Stimulated activated CD4-positive, alpha-beta T cell treated with anti-CD3 and anti-CD28 coated beads, Interleukin-1b, Interleukin-23, amount 100 ng/mL, for 4 hours (primary cell): ENCODE measurements around the gene CLCN6.

Experiments used
- DNase-seq, 2 donors: peaks; one replicate each; pipeline ENCODE4 v3.0.0-alpha.2; 2020; ENCODE audit warnings: low read depth in 2 of 2

CLCN6 gene

DNA sequence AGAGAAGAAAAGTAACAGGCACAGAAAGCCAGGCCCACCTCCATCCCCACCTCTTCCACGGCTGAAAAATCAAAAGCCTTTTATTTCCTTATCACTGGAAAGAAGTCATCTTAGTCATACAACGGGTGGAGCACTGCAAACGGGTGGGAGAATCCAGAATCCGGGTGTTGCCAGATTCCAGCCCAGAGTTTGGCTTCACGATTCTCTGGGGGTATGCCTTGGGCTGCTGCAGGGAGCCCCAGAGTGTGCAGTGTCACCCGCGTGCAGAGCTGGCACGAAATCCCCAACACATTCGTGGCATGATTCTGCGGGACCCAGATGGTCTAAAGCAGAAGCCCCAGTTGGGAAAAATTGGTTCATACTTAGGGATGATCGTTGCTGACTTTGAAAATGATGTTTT is 44.2 kb downstream of the CLCN6 start:
- DNase-seq, result no peak

DNA sequence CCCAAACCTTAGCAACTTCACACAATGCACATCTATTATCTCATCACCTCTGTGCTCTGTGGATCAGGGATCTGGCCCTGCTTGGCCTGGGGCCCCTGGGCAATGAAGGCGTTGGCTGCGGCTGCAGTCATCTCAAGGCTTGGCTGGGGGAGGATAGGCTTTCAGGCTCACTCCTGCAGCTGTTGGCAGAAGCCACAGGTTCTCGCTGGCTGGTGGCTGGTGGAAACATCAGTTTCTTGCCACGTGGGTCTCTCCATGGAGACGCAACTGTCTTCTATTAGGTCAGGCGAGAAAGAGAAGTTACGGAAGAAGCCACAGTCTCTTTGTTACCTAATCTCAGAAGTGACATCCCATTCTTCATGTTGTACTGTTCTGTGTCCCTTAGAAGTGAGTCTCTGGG is 45.2 kb downstream of the CLCN6 start:
- no peak for DNase-seq

DNA sequence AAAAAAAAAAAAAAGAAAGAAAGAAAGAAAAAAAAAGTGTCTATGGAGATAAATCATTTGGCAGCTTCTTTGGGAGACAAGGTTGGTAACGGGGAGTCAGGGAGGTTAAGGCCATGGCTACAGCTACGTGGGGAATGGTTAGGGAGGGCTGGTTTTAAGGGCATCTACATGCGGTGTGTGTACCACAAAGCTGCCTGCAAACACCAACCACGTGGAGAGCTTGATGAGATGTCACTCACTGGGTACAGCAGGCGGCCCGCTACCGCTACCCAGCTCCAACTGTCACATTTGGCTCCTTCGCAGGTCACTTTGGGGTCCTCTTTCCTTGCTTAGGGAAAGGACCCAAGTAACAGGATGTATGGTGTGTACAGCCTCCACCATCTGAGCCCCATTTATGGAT is 48.5 kb downstream of the CLCN6 start:
- DNase-seq, result no peak

DNA sequence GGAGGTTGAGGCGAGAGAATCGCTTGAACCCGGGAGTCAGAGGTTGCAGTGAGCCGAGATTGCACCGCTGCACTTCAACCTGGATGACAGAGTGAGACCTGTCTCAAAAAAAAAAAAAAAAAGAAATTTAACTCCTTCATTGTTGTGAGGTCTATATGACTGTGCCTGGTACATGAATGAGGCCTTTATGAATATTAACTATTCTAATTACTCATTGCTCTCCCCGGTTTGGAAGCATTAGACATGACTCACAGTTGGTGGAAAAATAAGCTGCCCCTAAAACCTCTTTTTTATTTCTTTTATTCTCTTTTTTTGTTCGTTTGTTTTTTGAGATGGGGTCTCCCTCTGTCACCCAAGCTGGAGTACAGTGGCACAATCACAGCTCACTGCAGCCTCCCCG is 49.4 kb downstream of the CLCN6 start:
- no peak for DNase-seq

DNA sequence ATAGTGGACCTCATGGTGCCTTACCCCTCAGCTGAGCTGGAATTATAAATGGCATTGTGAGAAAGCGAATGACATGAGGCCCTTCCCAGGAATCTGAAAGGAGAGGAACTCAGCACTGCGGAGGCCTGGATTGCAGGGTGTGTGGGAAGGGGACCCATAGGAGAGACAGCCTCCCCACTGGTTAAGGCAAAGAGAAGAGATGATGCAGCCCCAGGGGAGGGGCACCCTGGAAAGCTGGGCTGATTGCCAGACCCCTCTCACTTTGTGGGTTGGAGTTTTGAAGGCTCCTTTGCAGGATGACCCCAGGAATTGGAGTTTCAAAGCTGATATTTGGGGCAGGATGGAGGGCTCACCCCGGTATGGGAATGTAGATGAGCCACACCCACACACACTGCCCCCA is 50.7 kb downstream of the CLCN6 start:
- DNase-seq, result no peak

DNA sequence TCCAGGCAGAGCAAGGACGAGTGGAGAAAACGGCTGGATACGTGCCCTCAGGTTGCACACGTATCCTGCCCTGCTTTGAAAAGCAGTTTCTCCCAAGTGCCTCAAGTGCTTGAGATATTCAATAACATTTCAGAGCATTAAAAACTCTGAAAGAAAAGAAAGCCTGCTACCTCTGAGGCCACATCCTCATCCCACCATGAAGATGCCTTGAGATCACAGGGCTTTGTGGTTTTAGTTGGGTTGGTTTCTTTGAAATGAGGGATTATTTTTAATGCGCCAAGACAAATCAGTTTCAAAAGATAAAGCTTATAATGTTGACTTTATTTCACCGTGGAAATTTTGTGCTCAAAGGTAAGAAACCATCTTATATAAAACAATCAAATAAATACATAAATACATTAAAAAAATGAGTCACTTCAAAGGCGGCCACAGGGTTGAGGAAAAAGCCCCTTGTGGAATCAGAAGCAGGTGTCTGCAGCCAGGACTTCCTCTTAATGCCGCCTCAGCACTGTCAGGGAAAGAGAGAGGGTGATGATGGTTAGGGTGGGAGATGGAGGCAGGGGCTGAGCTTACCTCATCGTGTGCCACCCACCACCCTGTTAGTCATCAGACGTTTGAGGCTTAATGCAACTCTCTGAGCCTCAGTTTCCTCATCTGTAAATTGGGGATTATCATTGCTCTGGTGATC is 51.3 kb downstream of the CLCN6 start:
- no peak for DNase-seq

DNA sequence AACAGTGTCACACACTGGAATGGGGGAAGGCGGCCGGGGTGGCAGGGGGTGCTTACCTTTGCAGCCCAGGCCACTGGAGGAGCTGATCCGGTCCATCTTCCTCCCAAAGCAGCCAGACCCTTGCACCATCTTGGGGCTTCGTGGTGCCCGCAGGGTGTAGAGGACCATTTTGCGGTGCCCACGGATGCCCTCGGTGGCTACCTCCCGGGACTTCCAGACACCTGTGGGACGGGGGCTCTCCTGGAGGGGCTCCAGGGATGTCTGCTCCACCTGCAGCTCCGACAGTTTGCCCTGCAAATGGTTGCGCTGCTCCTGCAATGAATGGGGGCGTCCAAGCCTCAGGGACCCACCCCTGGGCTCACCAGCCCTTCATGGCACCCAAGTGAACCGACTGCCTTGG is 52.2 kb downstream of the CLCN6 start:
- DNase-seq, result no peak

DNA sequence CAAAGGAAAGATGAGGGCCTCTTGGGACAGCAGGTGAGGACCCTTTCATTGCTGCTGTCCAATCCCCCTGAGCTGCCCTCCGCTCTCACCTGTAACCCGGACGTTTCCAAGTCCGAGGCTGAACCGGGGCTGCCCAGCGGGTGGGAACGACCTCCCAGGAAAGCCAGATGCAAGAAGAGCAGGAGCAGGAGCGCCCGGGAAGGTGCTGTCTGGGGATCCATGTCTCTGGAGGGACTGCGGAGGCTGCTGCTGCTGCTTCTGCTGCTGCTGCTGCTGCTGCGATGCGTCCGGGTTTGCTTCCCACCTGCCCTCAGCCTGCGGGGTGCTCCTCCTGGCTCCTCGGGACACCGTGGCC is 52.6 kb downstream of the CLCN6 start, which contains the start of gene NPPB:
Gene NPPB (minus strand): TSS at position 333 of the 355 bp plus-strand sequence. CDS start 112 bp downstream, at position 221.
- DNase-seq, result no peak

DNA sequence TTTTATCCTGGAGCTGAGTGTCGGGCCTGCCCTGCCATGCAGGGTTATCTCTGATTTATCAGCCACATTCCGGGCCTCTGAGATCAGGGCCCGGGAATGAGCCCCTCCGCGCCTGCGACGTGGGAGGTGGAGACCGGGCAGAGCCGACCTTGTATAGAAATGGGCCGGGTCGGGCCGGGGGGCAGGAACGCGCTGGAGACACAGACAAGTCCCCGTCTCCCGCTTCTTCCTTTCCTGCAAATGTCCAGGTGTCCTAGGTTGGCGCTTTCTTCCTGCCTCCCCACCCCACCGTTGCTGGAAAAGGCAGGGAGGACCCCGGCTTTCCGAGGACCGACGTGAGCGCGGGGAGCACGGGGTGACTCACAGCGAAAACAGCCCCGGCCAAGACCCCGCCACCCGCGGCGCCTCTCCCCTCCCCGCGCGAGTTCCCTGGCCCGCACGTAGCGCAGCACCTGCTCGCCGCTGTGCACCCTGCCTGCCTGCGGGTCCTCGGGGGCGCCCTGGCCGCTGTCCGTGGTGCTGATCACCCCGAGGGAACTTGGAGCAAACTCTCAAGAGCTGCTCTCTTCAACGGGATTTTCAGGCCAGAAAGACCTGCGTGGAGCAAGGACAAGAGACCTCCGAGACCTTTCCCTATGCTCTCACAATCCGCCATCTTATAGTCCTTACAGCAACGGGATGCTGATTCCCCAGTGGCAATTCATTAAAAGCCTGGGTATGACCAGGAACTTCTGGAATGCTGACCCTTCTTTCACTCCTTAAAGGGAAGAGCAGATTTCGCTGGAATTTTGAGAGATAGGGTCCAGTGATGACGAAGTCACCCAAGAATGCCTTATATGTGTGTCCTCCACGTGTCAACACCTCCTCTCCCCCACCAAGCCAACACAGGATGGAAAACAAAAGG is 53.2 kb downstream of the CLCN6 start:
- peak; percentile 34 to 57 for DNase-seq

DNA sequence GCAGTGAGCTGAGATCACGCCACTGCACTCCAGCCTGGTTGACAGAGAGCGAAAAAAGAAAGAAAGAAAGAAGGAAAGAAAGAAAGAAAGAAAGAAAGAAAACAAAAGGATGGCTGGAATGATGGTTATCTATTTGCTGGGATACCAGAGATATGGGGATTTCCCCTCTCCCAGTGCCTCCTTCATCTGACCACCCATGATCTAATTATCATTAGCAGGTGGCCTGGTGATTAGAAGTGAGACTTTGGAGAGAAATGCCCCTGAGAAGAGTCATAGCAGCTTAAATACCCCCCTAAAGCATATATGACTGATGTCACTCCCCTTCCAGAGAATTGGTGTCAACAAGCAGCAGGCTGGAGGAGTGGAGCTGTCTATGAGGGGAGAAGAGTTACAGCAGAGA is 54.1 kb downstream of the CLCN6 start:
- no peak for DNase-seq

DNA sequence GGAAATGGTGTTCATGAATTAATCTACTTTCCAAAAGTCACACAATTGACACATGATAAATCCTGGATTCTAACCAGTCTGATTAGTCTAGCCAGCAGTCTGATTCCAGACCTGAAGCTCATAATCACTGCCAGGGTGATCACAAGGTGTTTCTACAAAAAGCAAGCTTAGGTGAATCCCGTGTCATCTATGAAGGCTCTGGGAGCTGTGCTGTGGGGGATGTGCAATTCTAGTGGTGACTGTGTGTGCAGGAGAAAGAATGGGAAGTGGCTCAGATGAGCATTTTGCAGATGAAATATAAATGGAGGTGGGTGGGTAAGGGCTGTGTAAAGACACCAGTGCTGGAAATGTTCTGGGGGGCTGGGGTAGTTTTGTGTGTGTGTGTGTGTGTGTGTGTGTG is 54.6 kb downstream of the CLCN6 start:
- no peak for DNase-seq

DNA sequence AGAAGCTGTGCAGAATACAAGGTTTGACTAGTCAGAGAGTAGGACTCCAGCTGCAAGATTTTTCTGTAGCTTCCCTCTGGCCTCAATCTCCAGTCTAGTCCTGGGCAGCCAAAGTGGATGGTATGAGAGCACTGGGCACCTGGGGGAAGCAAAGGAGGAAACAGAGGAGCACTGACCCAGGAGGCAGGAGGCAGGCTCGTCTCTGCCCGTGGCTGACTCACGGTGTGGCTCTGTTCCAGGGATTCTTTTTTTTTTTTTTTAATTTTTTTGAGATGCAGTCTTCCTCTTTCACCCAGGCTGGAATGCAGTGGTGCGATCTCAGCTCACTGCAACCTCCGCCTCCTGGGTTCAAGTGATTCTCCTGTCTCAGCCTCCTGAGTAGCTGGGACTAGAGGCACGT is 56.9 kb downstream of the CLCN6 start:
- no peak for DNase-seq

DNA sequence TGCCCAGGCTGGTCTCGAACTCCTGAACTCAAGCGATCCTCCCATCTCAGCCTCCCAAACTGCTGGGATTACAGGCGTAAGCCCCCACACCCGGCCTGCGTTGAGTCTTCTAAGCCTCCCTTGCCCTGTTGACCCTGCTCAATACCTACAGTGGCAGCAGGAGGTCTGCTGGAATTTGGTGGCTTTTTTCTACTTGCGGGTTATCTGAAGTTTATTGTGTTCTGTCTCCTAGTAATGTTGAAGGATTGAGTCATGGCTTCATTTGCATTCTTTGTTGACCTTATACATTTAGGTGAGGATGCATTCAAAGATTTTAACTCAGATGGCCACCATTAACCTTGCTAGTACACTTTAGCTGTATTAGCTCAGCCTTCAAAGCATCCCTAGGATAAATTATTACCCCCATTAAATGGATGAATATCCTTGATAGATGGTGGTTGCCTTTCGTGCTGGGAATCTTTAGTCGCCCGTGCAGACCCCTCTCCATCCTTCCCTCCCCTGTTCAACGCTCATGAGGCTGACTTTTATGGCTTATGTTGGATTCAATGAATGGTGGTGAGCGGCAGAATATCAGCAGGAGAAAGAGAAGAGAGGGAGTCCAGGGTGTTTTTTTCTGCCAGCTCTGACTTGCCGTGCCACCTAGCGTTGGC is 62.5 kb downstream of the CLCN6 start:
- no peak for DNase-seq

DNA sequence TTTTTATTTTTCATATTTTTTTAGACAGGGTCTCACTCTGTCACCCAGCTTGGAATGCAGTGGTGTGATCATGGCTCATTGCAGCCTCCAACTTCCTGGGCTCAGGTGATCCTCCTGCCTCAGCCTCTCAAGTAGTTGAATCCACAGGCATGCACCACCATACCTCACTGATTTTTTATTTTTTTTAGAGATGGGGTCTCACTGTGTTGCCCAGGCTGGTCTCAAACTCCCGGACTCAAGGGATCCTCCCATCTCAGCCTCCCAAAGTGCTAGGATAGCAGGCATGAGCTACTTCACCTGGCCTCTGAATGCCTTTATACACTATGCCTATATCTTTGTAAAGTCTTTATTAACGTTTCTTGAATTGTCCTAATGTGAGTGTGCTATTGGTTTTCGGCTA is 63.1 kb downstream of the CLCN6 start:
- no peak for DNase-seq

DNA sequence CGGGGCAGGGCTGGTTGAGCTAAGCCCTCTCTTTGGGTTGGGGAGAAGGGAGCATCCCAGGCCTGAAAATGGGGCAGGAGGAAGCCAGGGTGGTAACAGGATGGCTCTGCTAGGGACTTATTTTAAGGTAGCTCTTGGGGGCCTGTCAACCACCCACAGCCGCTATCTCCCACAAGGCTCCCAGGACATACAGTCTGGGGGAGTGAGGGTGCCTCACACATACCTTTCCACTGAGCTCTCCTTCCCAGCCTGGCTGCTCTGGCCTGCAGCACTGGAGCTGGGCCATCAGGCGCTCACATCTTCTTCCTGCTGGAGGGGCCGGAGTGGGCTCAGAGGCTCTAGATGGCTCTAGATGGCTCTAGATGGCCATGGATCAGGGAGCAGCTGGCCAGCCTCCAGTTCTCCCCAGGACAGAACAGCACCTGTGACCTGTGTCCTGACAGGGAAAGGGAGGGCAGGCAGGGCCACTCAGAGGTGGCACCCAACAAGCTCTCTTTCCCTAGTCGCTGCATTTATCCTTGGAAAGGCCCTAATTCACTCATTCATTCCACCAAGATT is 63.7 kb downstream of the CLCN6 start:
- no peak for DNase-seq

DNA sequence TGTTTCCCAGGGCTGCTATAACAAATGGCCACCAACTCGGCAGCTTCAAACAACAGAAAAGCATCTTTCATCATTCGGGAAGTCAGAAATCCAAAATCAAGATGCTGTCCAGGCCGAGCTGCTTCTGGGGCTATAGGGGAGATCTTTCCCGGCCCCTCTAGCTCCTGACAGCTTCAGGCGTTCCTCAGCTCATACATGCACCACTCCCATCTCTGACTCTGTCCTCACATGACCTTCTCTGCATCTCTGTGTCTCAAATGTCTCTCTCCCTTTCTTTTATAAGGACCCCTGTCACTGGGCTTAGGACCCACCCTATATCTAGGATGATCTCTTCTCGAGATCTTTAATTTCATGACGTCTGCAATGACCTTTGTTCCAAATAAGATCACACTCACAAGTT is 66.6 kb downstream of the CLCN6 start:
- DNase-seq, result no peak

DNA sequence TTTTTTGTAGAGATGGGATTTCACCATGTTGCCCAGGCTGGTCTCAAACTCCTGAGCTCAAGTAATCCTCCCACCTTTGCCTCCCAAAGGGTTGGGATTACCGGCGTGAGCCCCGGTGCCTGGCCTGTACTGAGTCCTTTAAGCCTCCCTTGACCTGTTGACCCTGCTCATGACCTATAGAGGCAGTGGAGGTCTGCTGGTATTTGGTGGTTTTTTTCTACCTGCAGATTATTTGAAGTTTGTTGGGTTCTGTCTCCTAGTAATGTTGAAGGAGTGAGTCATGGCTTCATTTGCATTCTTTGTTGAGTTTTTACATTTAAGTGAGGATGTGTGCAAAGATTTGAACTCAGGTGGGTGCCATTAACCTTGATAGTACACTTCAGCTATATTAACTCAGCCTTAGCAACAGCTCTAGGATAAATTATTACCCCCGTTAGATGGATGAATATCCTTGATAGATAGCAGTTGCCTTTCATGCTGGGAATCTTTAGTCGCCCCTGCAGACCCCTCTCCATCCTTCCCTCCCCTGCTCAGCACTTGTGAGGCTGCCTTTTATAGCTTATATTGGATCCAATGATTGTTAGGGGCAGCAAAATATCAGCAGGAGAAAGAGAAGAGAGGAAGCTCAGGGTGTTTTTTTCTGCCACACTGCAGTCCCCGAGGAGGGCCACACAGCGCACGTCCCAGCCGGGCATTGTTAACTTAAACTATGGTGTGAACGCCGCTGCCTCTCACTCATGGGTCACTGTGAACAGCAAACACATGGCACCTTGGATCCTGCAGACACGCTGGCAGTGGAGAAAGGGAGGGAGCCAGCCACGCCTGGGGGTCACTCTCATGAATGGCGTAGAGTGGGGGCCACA is 67.6 kb downstream of the CLCN6 start:
- DNase-seq, result no peak

DNA sequence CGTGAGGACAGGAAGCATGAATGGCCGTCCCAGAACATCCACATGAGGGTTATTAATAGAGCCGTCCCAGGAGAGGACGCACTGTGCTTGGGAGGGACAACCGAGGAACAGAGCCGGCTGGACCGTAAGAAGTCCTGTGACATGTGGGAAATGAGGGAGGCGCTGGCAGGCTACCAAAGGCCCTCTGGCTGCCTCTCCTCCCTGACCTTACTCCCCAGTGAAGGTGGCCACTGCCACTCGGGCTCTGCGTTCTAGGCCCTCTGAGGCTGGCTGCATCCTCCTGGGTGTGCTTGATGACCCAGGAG is 68.2 kb downstream of the CLCN6 start:
- DNase-seq, result no peak

DNA sequence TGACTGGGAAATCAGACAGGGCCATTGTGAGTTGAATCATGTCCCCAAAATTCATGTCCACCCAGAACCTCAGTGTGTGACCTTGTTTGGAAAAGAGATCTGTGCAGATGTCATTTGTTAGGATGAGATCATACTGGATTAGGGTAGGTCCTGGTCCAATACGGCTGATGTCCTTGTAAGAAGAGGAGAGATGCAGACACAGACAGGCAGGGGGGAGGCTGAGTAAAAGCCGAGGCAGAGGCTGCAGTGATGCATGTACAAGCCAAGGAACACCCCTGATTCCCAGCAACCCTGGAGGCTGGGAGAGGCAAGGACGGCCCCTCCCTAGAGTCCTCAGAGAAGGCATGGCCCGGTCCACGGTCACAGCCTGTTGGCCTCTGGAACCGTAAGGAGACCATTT is 68.6 kb downstream of the CLCN6 start:
- DNase-seq, result no peak

DNA sequence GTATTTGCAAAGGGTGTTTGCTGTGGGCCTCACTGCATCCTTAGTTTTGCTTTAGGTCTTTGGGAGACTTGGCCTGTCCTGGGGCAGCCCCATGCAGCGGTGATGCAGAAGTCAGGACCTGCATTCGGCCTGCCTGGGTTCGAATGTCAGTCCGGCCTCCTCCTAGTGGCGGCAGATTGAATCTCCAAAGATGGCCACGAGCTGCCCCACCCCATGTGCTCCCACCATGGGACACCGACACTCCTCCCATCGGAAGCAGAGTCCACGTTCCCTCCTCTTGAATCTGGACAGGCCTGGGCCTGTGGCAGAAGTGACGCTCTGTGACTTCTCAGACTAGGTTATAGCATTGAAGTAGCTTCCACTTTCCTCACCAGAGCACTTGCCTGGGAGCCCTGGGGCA is 69.1 kb downstream of the CLCN6 start:
- DNase-seq, result no peak

DNA sequence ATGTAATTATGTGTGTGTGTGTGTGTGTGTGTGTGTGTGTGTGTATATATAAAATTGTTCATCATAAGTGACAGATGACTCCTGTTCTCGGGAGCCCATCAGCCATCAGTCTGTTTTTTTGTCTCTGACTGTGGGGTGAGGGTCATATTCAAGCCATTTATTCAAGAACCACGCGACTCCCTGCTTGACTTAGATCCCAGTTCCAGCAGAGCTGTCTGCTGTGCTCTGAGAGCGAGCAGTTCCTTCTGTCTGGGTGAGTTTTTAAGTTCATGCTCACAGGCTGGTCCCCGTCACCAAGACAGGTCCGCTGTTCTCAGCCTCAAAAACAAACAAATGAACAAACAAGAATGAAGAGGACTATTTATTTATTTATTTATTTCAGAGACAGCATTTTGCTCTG is 71.1 kb downstream of the CLCN6 start:
- no peak for DNase-seq
